ENCODE data around the gene NR4A3. TPM values are rescaled to one million over a fixed set of nuclear protein-coding genes. Genes with fewer than 3 reads are reported as not detected.

NR4A3 gene
- total and polyA plus RNA-seq, 2 donors from 2014 or later = 0.34 to 9.1 TPM

- no peak overlapping the region for H3K4me3 ChIP-seq (ENCODE audit: low read length in 3 of 3)
- no peak for TF ChIP-seq CTCF (IDR thresholded peaks at IDR 0.05; ENCODE audit: borderline replicate concordance, extremely low read depth, insufficient read depth)
- FAIRE-seq (no peak), DNase-seq (no peak)
- no peaks in the 10 kb centered on the region for H3K9me3 ChIP-seq (ENCODE audit: control insufficient read depth in 2 of 3, insufficient read depth in 1 of 3, low read length in 3 of 3)
- H3K4me1 ChIP-seq (ENCODE audit: control insufficient read depth in 2 of 3, insufficient read depth in 2 of 3, low read depth in 1 of 3, low read length in 3 of 3) = peaks cover 0 to under 1% (median 0%) of the 10 kb centered on the region in 3 donors
- intact Hi-C loops (cut with DNase I) = no loop called here
- H3K9ac ChIP-seq (ENCODE audit: low read length in 3 of 3) = no peak overlapping the region
- no peak overlapping the region for H3K27ac ChIP-seq (ENCODE audit: low read depth in 2 of 2, low read length in 2 of 2)
- no peaks in the 10 kb centered on the region for H3K36me3 ChIP-seq (ENCODE audit: control insufficient read depth in 2 of 3, insufficient read depth in 3 of 3, low read length in 3 of 3)
- no peaks in the 10 kb centered on the region for H3K27me3 ChIP-seq (ENCODE audit: control insufficient read depth, insufficient read depth, low read length)
These were observed 74.4 kb downstream of the NR4A3 start for GRCh38 chr9:99896119-99896518.

GRCh38 chr9:99903393-99903792 is 81.7 kb downstream of the NR4A3 start:
- Histone ChIP-seq H3K27ac (ENCODE audit: low read depth in 2 of 2, low read length in 2 of 2) (no peak overlapping the region), H3K36me3 (ENCODE audit: control insufficient read depth in 2 of 3, insufficient read depth in 3 of 3, low read length in 3 of 3) (no peaks in the 10 kb centered on the region), H3K9ac (ENCODE audit: low read length in 3 of 3) (no peak overlapping the region), H3K27me3 (ENCODE audit: control insufficient read depth, insufficient read depth, low read length) (no peaks in the 10 kb centered on the region), H3K4me3 (ENCODE audit: low read length in 3 of 3) (no peak overlapping the region), H3K4me1 (ENCODE audit: control insufficient read depth in 2 of 3, insufficient read depth in 2 of 3, low read depth in 1 of 3, low read length in 3 of 3) (peaks cover 0 to 4% (median 3%) of the 10 kb centered on the region in 3 donors), H3K9me3 (ENCODE audit: control insufficient read depth in 2 of 3, insufficient read depth in 1 of 3, low read length in 3 of 3) (no peaks in the 10 kb centered on the region)
- DNase-seq (no peak), FAIRE-seq (no peak)
- TF ChIP-seq CTCF (IDR thresholded peaks at IDR 0.05; ENCODE audit: borderline replicate concordance, extremely low read depth, insufficient read depth) = no peak
- intact Hi-C loops (cut with DNase I) = no loop called here

GRCh38 chr9:99905833-99906402 is 84.2 kb downstream of the NR4A3 start:
- peak overlapping the region; percentile 90 to 94 (median 91) for H3K4me3 ChIP-seq (ENCODE audit: low read length in 3 of 3)
- DNase-seq (peak in 1 of 5 donors; percentile 33), FAIRE-seq (no peak)
- H3K27me3 ChIP-seq (ENCODE audit: control insufficient read depth, insufficient read depth, low read length) = no peaks in the 10 kb centered on the region
- no peaks in the 10 kb centered on the region for H3K36me3 ChIP-seq (ENCODE audit: control insufficient read depth in 2 of 3, insufficient read depth in 3 of 3, low read length in 3 of 3)
- H3K4me1 ChIP-seq (ENCODE audit: control insufficient read depth in 2 of 3, insufficient read depth in 2 of 3, low read depth in 1 of 3, low read length in 3 of 3) = peaks cover 0 to 5% (median 4%) of the 10 kb centered on the region in 3 donors
- no peak for TF ChIP-seq CTCF (IDR thresholded peaks at IDR 0.05; ENCODE audit: borderline replicate concordance, extremely low read depth, insufficient read depth)
- intact Hi-C loops (cut with DNase I) = no loop called here
- H3K27ac ChIP-seq (ENCODE audit: low read depth in 2 of 2, low read length in 2 of 2) = peak overlapping the region; percentile 15 to 41
- H3K9ac ChIP-seq (ENCODE audit: low read length in 3 of 3) = peak overlapping the region; percentile 74 to 88 (median 86)
- no peaks in the 10 kb centered on the region for H3K9me3 ChIP-seq (ENCODE audit: control insufficient read depth in 2 of 3, insufficient read depth in 1 of 3, low read length in 3 of 3)
